Stimulated activated effector memory CD8-positive, alpha-beta T cell treated with anti-CD3 and anti-CD28 coated beads, Interleukin-12 subunit alpha, Interleukin-12 subunit beta, amount 100 ng/mL, for 72 hours (primary cell): ENCODE results near the gene ITPK1.

ENCODE experiments used
- ATAC-seq: fragments of 150-1000 bp; cut with Tn5 transposase; 2 replicates; pipeline ENCODE4 v1.10.0; 2021
- DNase-seq, 2 donors: peaks; one replicate each; pipeline ENCODE4 v3.0.0; 2021 to 2022; ENCODE audit warnings: low spot score in 2 of 2
- H3K27ac Mint-ChIP-seq: one replicate; pipeline ENCODE4 v1.8.0; 2022; ENCODE audit warnings: mild to moderate bottlenecking, mixed read lengths
- H3K36me3 Mint-ChIP-seq: one replicate; pipeline ENCODE4 v1.8.0; 2022; ENCODE audit warnings: mild to moderate bottlenecking, mixed read lengths
- H3K4me1 Mint-ChIP-seq: one replicate; pipeline ENCODE4 v1.8.0; 2022; ENCODE audit warnings: mixed read lengths
- H3K4me3 Mint-ChIP-seq: one replicate; pipeline ENCODE4 v1.8.0; 2022; ENCODE audit warnings: mild to moderate bottlenecking, mixed read lengths
- H3K9me3 Mint-ChIP-seq: one replicate; pipeline ENCODE4 v1.8.0; 2022; ENCODE audit warnings: mixed read lengths

The ITPK1 gene

GRCh38 chr14:93017301-93017797 is 98.4 kb downstream of the ITPK1 start:
- Mint-ChIP-seq H3K36me3 (peaks cover 24% of the 10 kb centered on the region), H3K9me3 (no peaks in the 10 kb centered on the region), H3K4me1 (peaks cover 48% of the 10 kb centered on the region), H3K4me3 (no peak overlapping the region), H3K27ac (peak overlapping the region; percentile 68)
- DNase-seq: no peak
- ATAC-seq: no peak

- H3K36me3 Mint-ChIP-seq: peaks cover 20% of the 10 kb centered on the region
- DNase-seq: no peak
- no peak overlapping the region for H3K4me3 Mint-ChIP-seq
- H3K9me3 Mint-ChIP-seq: no peaks in the 10 kb centered on the region
- H3K27ac Mint-ChIP-seq: no peak overlapping the region
- ATAC-seq: no peak
- peaks cover 46% of the 10 kb centered on the region for H3K4me1 Mint-ChIP-seq
These were observed 99.4 kb downstream of the ITPK1 start for GRCh38 chr14:93016275-93016845.

- DNase-seq (no peak), ATAC-seq (no peak)
- Mint-ChIP-seq H3K4me1 (peaks cover 43% of the 10 kb centered on the region), H3K9me3 (no peaks in the 10 kb centered on the region), H3K27ac (peak overlapping the region; percentile 12), H3K4me3 (no peak overlapping the region), H3K36me3 (peaks cover 17% of the 10 kb centered on the region)
These were observed 100.2 kb downstream of the ITPK1 start for GRCh38 chr14:93015505-93015904.

- no peaks in the 10 kb centered on the region for H3K9me3 Mint-ChIP-seq
- ATAC-seq (no peak), DNase-seq (no peak)
- H3K4me3 Mint-ChIP-seq: no peak overlapping the region
- H3K27ac Mint-ChIP-seq: peak overlapping the region; percentile 72
- peaks cover 43% of the 10 kb centered on the region for H3K4me1 Mint-ChIP-seq
- H3K36me3 Mint-ChIP-seq: peaks cover 17% of the 10 kb centered on the region
These were observed 100.7 kb downstream of the ITPK1 start for GRCh38 chr14:93015064-93015463.

GRCh38 chr14:93014058-93015023 is 101.4 kb downstream of the ITPK1 start:
- peaks cover 43% of the 10 kb centered on the region for H3K4me1 Mint-ChIP-seq
- peak overlapping the region; percentile 92 for H3K27ac Mint-ChIP-seq
- no peak for DNase-seq

GRCh38 chr14:93012951-93013719 is 102.6 kb downstream of the ITPK1 start:
- DNase-seq (no peak), ATAC-seq (peak; percentile 59)
- H3K4me3 Mint-ChIP-seq: no peak overlapping the region
- H3K36me3 Mint-ChIP-seq: peaks cover 17% of the 10 kb centered on the region
- H3K27ac Mint-ChIP-seq: peak overlapping the region; percentile 92
- peaks cover 44% of the 10 kb centered on the region for H3K4me1 Mint-ChIP-seq
- H3K9me3 Mint-ChIP-seq: no peaks in the 10 kb centered on the region

More at GRCh38 chr14:93014058-93015023, 101.4 kb downstream of the ITPK1 start:
- H3K4me3 Mint-ChIP-seq: no peak overlapping the region
- H3K9me3 Mint-ChIP-seq: no peaks in the 10 kb centered on the region
- H3K36me3 Mint-ChIP-seq: peaks cover 17% of the 10 kb centered on the region
- ATAC-seq: no peak

GRCh38 chr14:93012506-93012905 is 103.2 kb downstream of the ITPK1 start:
- H3K27ac Mint-ChIP-seq: peak overlapping the region; percentile 83
- no peak for DNase-seq
- no peak for ATAC-seq
- H3K4me1 Mint-ChIP-seq: peaks cover 46% of the 10 kb centered on the region
- H3K9me3 Mint-ChIP-seq: no peaks in the 10 kb centered on the region
- peaks cover 17% of the 10 kb centered on the region for H3K36me3 Mint-ChIP-seq
- no peak overlapping the region for H3K4me3 Mint-ChIP-seq

- H3K27ac Mint-ChIP-seq: peak overlapping the region; percentile 83
- no peak for ATAC-seq
- H3K4me1 Mint-ChIP-seq: peaks cover 47% of the 10 kb centered on the region
- H3K9me3 Mint-ChIP-seq: no peaks in the 10 kb centered on the region
- peaks cover 17% of the 10 kb centered on the region for H3K36me3 Mint-ChIP-seq
- DNase-seq: no peak
- H3K4me3 Mint-ChIP-seq: no peak overlapping the region
These were observed 103.9 kb downstream of the ITPK1 start for GRCh38 chr14:93011650-93012325.

- H3K4me1 Mint-ChIP-seq: peaks cover 44% of the 10 kb centered on the region
- H3K4me3 Mint-ChIP-seq: no peak overlapping the region
- DNase-seq: no peak
- no peaks in the 10 kb centered on the region for H3K9me3 Mint-ChIP-seq
- peaks cover 17% of the 10 kb centered on the region for H3K36me3 Mint-ChIP-seq
- no peak overlapping the region for H3K27ac Mint-ChIP-seq
- no peak for ATAC-seq
These were observed 104.6 kb downstream of the ITPK1 start for GRCh38 chr14:93011141-93011529.

- H3K27ac Mint-ChIP-seq: no peak overlapping the region
- H3K9me3 Mint-ChIP-seq: no peaks in the 10 kb centered on the region
- ATAC-seq (no peak), DNase-seq (no peak)
- H3K4me3 Mint-ChIP-seq: no peak overlapping the region
- H3K4me1 Mint-ChIP-seq: peaks cover 44% of the 10 kb centered on the region
- H3K36me3 Mint-ChIP-seq: peaks cover 17% of the 10 kb centered on the region
These were observed 105.1 kb downstream of the ITPK1 start for GRCh38 chr14:93010522-93011140.

GRCh38 chr14:93010130-93010499 is 105.6 kb downstream of the ITPK1 start:
- Mint-ChIP-seq H3K4me3 (no peak overlapping the region), H3K4me1 (peaks cover 41% of the 10 kb centered on the region), H3K36me3 (peaks cover 12% of the 10 kb centered on the region), H3K9me3 (no peaks in the 10 kb centered on the region), H3K27ac (no peak overlapping the region)
- no peak for DNase-seq
- no peak for ATAC-seq

- no peak for DNase-seq
- Mint-ChIP-seq H3K4me3 (no peak overlapping the region), H3K36me3 (peaks cover 7% of the 10 kb centered on the region), H3K27ac (no peak overlapping the region), H3K4me1 (peaks cover 41% of the 10 kb centered on the region), H3K9me3 (no peaks in the 10 kb centered on the region)
- ATAC-seq: no peak
These were observed 106.1 kb downstream of the ITPK1 start for GRCh38 chr14:93009471-93010129.

- Mint-ChIP-seq H3K27ac (peak overlapping the region; percentile 35), H3K4me1 (peaks cover 39% of the 10 kb centered on the region), H3K4me3 (no peak overlapping the region), H3K36me3 (no peaks in the 10 kb centered on the region), H3K9me3 (no peaks in the 10 kb centered on the region)
- no peak for ATAC-seq
- no peak for DNase-seq
These were observed 107.3 kb downstream of the ITPK1 start for GRCh38 chr14:93008381-93008780.
